KG1 (cell line): ENCODE data around the gene GCNT1.

Experiments
- DNase-seq: peaks from one replicate; lab custom pipeline; 2025; lab: John Stamatoyannopoulos, UW

Gene GCNT1

GRCh38 chr9:76534026-76534425, 75.0 kb downstream of the GCNT1 start:
- DNase-seq, result no peak

GRCh38 chr9:76537150-76537646, 78.2 kb downstream of the GCNT1 start:
- no peak for DNase-seq

GRCh38 chr9:76539180-76539579, 80.2 kb downstream of the GCNT1 start:
- DNase-seq, result no peak

GRCh38 chr9:76542360-76542759, 83.4 kb downstream of the GCNT1 start:
- no peak for DNase-seq

- DNase-seq, result no peak
Measured at GRCh38 chr9:76545191-76545590, 86.2 kb downstream of the GCNT1 start.

GRCh38 chr9:76552181-76552580, 93.2 kb downstream of the GCNT1 start:
- DNase-seq, result no peak

- no peak for DNase-seq
Measured at GRCh38 chr9:76552751-76553455, 93.9 kb downstream of the GCNT1 start.

- DNase-seq, result no peak
Measured at GRCh38 chr9:76553680-76554079, 94.7 kb downstream of the GCNT1 start.
